ENCODE measurements around the gene ALDOA. TPM values are rescaled to one million over a fixed set of nuclear protein-coding genes. Genes with fewer than 3 reads are reported as not detected.
"Not testable (repeated sequence)": the region's sequence is repeated elsewhere in the genome, so short reads cannot be mapped to it uniquely, and the experiment has no call there.

Gene ALDOA
- total RNA-seq (2014; rRNA removed): 2,146 and 2,472 TPM in 2 replicates
- 2,725 TPM for polyA plus RNA-seq (2012)

DNA sequence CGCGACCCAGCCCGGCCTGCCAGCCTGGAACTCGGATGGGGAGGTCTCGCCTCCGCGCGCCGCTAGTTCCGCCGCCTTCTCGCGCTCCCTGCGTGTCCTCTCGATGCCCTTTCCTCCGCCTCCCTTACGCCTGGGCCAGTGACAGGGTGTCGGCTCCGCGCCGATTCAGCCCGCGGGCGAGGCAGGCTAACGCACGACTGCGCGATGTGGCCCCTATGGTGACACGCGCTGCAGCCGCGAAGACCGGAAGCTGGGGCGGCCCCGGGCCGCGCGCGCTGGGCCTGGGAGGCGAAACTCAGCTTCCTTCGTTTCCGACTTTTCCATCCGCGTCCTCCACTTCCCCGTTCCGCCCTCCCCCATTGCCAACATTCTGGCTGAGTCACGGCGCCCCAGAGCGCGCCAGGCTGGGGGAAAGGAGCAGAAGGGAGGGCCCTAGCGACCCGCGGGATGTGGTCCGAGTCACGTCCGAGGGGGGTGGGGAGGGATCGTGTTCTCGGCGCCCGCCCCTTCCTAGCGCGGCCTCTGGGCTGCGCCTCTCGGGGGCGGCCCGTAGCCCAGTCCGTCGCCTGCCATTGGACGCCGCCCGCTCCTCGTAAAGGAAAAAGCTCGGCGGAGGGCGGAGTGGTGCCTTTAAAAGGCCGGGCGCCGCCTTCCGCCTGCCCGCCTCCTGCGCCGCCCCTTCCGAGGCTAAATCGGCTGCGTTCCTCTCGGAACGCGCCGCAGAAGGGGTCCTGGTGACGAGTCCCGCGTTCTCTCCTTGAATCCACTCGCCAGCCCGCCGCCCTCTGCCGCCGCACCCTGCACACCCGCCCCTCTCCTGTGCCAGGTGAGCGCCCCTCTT, at the start of gene ALDOA:
Gene ALDOA, plus strand, starts transcription at position 659 of the 841 bp plus-strand sequence. CDS start 1,138 bp downstream, outside the sequence.
- peak; percentile 99 for DNase-seq (ENCODE audit: low read depth)

- DNase-seq (ENCODE audit: low read depth): no peak
These were observed 48.8 kb upstream of the ALDOA start for GRCh38 chr16:30016555-30017276.

DNA sequence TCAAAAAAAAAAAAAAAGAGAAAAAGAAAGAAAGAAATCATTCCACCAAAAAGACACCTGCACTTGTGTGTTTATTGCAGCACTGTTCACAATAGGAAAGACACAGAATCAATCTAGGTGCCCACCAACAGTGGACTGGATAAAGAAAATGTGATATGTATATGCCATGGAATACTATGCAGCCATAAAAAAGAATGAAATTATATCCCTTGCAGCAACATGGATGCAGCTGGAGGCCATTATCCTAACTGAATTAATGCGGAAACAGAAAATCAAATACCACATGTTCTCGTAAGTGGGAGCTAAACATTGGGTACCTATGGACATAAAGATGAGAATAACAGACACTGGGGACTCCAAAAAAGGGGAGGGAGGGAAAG, 48.3 kb upstream of the ALDOA start:
- no peak for DNase-seq (ENCODE audit: low read depth)

DNA sequence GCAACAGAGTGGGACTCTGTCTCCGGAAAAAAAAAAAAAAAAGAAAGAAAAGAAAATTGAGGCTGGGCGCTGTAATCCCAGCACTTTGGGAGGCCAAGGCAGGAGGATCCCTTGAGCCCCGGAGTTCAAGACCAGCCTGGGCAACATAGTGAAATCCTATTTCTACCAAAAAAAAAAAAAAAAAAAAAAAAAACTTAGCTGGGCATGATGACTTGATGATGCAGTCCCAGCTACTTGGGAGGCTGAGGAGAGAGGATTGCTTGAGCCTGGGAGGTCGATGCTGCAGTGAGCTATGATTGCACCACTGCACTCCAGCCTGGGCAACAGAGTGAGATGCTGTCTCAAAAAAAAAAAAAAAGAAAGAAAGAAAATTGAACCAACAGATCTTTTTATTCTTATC, 47.6 kb upstream of the ALDOA start:
- not testable (repeated sequence) for DNase-seq (ENCODE audit: low read depth)

- DNase-seq (ENCODE audit: low read depth): peak; percentile 24
These were observed 46.8 kb upstream of the ALDOA start for GRCh38 chr16:30018731-30019158.

- no peak for DNase-seq (ENCODE audit: low read depth)
These were observed 42.7 kb upstream of the ALDOA start, which contains the start of gene C16orf92 for GRCh38 chr16:30022887-30023286. Gene C16orf92 (plus strand): TSS chr16:30023198. CDS start chr16:30023341, 143 bp downstream.

DNA sequence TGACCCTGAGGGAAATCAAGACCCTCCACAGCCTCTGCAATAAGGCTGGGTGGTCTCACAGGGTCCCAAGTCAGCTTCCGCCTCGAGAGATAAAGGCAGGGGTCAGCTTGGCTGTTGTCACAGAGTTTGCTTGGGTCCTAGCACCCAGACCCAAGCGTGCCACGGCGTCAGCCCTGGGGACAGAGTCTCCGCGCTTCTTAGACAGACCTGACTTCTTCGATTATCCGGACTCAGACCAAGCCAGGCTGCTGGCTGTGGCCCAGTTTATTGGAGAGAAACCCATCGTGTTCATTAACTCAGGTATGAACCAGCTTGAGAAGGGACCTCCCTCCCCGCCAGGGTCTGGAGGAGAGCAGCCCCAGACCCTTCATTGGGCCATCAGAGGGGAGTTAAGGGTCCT, 42.0 kb upstream of the ALDOA start:
- no peak for DNase-seq (ENCODE audit: low read depth)

DNA sequence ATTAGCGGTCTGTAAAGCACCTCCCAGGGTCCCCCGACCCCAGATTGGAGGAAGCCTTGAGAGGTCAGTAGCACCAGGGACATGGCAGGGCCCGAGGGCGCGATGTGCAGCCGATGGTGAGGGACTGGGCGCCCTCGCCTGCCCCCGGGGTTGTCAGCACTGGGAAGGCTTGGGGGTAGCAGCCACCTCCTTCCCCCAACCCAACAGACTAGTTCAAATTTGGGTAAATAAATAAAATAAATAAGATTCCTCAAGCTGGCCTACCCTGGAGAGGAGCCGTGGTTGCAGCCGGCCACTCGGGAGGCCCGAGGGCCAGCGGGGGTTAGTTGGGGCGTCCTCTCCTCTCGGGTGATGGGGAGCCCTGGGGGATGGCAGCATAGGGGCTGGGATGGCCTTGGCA, 41.1 kb upstream of the ALDOA start:
- DNase-seq (ENCODE audit: low read depth): no peak

DNA sequence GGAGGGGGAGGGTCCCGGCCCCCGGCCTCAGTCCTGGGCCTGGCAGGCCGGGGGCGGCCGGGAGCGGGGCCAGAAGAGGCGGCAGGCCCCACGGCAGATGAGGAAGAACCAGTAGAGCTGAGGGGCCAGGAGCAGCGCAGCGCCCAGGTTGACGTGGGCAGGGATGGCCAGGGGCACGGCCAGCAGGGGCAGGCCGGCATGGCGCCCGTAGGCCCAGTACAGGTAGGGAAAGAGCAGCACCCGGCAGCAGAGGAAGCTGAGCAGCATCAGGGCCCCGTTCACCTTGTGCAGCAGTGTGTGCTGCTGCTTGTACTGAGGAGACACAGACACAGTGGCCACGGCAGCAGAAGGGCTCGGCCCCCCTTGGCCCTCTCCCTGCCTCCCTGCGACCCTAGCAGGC, 40.4 kb upstream of the ALDOA start:
- no peak for DNase-seq (ENCODE audit: low read depth)

DNA sequence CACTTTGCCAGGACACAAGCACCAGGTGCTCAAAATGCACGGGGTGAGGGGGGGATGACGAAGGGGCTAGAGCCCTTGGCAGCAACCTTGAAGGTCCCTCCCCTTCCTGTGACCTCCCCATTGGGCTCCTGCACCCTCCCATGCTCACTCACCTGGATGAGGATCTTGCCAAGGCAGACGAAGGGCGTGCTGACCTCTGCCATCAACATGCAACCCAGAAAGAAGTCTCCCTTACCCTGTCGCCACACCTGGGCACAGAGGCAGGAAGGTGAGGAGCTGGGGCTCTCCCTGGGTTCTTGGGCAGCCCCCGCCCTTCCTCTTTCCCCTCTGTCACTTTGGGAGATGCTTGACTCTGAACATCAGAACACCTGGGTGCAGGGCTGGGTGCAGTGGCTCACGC, 40.0 kb upstream of the ALDOA start:
- DNase-seq (ENCODE audit: low read depth): no peak

GRCh38 chr16:30026449-30026848, 39.1 kb upstream of the ALDOA start:
- no peak for DNase-seq (ENCODE audit: low read depth)

DNA sequence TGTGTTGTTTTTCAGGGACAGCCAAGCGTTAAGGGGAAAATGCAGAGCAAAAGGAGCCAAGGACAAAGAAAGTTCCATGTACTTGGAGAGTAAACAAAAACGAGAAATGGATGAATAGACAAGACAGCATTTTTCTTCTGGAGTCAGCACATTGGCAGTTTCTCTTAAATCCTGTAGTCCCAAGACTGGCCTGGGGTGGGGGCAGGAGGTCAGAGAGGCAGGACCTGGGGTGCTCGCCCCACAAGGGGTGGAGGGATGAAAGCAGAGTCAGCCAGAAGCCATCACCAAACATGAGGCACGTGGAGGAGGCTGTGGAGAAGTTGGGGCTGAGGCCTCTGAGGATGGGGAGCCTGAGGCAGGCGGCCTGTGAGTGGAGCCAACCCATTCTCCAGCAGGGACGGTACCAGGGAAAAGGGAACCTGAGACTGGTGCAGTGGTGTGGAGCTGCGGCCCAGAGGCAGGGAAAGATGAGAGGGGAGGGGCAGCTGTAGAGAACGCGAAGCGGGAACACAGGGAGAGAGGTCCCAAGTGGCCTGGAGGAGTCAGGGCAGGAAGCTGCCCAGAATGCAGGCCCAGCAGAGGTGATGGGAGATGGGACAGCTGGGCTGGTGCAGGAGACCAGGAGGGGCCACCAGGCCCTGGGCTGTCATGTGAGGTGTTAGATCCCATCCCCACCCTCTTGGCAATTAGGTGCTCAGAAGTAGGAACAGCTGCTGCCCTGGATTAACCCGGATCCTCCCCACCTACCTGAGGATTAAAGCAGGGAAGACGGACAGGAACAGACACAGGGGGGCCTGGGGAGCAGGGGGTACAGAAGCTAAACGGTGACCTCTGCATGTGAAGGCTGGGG, 37.7 kb upstream of the ALDOA start:
- no peak for DNase-seq (ENCODE audit: low read depth)

- DNase-seq (ENCODE audit: low read depth): peak; percentile 39
These were observed 37.0 kb upstream of the ALDOA start for GRCh38 chr16:30028438-30029076.

DNA sequence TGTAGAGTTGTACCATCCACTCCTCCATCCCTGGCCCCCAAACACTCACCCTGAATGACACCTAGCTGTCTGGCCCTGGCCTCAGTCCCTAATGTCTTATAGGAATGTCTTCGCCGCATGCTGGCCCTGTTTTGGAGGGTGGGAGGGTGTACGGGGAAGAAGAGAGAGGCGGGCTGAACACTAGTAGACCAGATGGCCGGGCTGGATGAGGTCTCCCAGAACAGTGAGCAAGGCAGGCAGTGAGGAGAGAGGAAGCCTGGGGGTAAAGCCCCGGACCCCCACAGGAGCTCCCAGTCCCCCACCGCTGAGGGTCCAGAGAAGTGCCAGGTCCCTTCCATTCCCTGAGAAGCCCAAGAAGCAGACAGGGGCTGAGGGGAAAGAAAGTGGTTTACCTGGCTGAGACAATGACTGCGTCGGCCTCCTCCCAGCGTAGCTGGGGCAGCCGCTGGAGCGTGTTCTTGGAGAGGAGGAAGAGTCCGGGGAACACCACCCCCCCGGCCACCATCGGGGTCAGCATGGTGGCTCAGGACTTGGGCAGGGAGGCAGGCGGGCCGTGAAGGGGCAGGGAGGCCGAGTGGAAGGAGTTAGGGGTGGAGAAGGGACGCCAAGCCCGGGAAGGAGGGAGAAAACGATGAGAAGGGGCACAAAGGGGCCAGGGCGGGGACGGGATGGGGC, 35.4 kb upstream of the ALDOA start:
- no peak for DNase-seq (ENCODE audit: low read depth)

GRCh38 chr16:30030841-30031413, 34.6 kb upstream of the ALDOA start, which contains the start of gene TLCD3B:
Gene TLCD3B (minus strand): TSS chr16:30031271. CDS start chr16:30030527, 744 bp downstream.
- no peak for DNase-seq (ENCODE audit: low read depth)

GRCh38 chr16:30031477-30031918, 34.1 kb upstream of the ALDOA start:
- DNase-seq (ENCODE audit: low read depth): no peak

GRCh38 chr16:30032083-30032819, 33.3 kb upstream of the ALDOA start:
- peak; percentile 56 for DNase-seq (ENCODE audit: low read depth)

DNA sequence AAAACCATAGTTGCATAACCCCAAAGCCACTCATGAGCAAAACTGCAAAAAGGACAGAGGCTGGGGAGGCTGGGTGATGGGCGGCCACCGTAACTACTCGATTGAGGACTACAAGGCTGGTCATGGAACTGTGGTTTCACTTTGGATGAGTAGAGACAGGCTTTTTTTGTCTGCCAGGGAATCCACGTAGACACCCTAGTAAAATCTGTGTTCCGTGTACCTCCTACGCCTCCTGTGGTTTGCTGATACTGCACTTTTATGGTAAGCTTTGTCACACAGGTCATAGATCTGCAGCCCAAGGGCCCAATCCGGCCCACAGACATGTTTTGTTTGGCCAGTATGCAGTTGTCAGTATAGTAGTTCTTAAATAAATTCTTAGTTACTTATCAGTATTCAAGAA, 32.3 kb upstream of the ALDOA start:
- DNase-seq (ENCODE audit: low read depth): no peak

GRCh38 chr16:30040221-30040620, 25.3 kb upstream of the ALDOA start:
- no peak for DNase-seq (ENCODE audit: low read depth)
